ENCODE results near the gene IGSF21. TPM values are rescaled to one million over a fixed set of nuclear protein-coding genes. Genes with fewer than 3 reads are reported as not detected.

IGSF21 gene
- total RNA-seq, 2 experiments from 2014 or later = not detected

DNA sequence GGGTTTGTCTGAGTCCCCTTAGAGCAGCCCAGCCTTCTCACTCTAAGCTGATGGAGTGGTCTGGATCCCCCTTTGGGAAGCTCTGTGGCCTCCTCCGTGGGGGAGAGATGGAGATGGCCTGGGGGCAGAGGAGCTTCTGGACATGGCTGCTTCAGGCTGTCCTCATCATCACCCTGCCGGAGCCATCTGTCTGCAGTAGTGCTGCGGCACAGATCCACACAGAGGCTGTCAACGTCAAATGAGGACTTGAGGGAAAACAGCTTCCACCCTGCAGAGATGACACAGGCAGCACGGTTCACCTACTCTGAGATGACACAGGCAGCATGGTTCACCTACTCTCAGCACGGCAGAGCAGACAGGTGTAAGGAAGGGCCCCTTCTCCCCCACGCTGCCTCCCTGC, 134.3 kb downstream of the IGSF21 start:
- POLR2A ChIA-PET = no interaction called here
- no peak for ATAC-seq
- H3K36me3 Mint-ChIP-seq (ENCODE audit: low read depth) = no peaks in the 10 kb centered on the region
- intact Hi-C loops (cut with micrococcal nuclease) = no loop called here
- CTCF ChIA-PET = no interaction called here
- H3K4me1 Mint-ChIP-seq (ENCODE audit: low read depth) = no peaks in the 10 kb centered on the region
- TF ChIP-seq, protein P1, sequence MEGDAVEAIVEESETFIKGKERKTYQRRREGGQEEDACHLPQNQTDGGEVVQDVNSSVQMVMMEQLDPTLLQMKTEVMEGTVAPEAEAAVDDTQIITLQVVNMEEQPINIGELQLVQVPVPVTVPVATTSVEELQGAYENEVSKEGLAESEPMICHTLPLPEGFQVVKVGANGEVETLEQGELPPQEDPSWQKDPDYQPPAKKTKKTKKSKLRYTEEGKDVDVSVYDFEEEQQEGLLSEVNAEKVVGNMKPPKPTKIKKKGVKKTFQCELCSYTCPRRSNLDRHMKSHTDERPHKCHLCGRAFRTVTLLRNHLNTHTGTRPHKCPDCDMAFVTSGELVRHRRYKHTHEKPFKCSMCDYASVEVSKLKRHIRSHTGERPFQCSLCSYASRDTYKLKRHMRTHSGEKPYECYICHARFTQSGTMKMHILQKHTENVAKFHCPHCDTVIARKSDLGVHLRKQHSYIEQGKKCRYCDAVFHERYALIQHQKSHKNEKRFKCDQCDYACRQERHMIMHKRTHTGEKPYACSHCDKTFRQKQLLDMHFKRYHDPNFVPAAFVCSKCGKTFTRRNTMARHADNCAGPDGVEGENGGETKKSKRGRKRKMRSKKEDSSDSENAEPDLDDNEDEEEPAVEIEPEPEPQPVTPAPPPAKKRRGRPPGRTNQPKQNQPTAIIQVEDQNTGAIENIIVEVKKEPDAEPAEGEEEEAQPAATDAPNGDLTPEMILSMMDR (IDR thresholded peaks at IDR 0.05) = no peak
- no peak overlapping the region for H3K4me3 Mint-ChIP-seq
- peaks cover 7% of the 10 kb centered on the region for H3K27me3 Mint-ChIP-seq
- H3K27ac Mint-ChIP-seq = no peak overlapping the region
- no peak for DNase-seq
- no peaks in the 10 kb centered on the region for H3K9me3 Mint-ChIP-seq

DNA sequence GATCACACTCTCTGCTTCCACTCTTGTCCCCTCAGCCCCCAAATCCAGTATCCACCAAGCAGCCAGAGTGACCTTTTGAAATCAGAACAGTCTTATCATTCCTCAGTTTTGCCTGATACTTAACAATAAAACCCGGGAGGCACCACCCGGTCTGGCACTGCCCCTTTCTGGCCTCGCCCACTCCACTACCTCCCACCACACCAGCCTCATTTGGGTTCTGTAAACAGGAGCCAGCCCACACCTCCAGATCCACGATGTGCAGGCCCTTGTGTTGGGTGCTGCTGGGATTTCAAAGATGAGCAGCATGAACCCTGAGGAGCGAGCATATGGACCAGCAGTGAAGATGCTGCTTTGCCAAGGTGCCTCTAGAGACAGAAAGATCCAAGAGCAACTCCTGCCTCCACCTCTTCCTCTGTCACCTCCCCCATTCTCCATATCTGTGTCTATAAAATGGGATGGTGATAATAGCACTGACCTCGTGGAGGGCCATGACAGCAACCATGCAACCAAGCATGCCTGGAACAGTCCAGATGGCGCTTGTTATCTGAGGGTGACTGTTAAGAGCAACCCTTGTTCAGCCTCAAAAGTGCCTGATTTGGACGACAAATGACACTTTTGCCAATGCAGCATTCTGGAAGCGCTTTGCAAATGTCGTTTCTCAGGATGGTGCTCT, 136.0 kb downstream of the IGSF21 start:
- H3K27me3 Mint-ChIP-seq = peaks cover 5% of the 10 kb centered on the region
- intact Hi-C loops (cut with micrococcal nuclease) = no loop called here
- DNase-seq (no peak), ATAC-seq (no peak)
- ChIA-PET CTCF (no interaction called here), POLR2A (interaction anchor here (0.9 kb wide), 1 partner anchor 10 kb away, joined by 3 read pairs; no protein-coding TSS in a partner anchor)
- H3K27ac Mint-ChIP-seq = no peak overlapping the region
- H3K9me3 Mint-ChIP-seq = no peaks in the 10 kb centered on the region
- H3K4me1 Mint-ChIP-seq (ENCODE audit: low read depth) = no peaks in the 10 kb centered on the region
- TF ChIP-seq, protein P1 (IDR thresholded peaks at IDR 0.05) = no peak
- no peak overlapping the region for H3K4me3 Mint-ChIP-seq
- H3K36me3 Mint-ChIP-seq (ENCODE audit: low read depth) = no peaks in the 10 kb centered on the region

DNA sequence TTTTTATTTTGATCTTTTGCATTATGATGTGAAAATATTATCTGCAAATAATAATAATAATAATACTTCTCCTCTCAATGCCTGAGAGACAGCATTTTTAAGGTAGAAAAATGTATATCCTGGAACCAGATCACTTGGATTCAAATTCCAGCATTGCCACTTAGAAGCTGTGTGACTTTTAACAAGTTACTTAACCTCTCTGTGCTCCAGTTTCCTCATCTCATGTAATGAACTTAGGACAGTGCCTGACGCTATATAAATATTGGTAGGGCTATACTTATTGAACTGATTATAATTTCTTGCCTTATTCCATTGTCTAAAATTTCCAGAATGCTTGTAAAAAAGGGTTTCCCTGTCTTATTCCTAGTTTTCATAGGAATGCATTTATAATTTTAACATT, 137.2 kb downstream of the IGSF21 start:
- Mint-ChIP-seq H3K4me3 (no peak overlapping the region), H3K9me3 (no peaks in the 10 kb centered on the region), H3K4me1 (ENCODE audit: low read depth) (no peaks in the 10 kb centered on the region), H3K36me3 (ENCODE audit: low read depth) (no peaks in the 10 kb centered on the region), H3K27me3 (peaks cover 5% of the 10 kb centered on the region), H3K27ac (no peak overlapping the region)
- intact Hi-C loops (cut with micrococcal nuclease) = no loop called here
- ATAC-seq = no peak
- POLR2A ChIA-PET = no interaction called here
- TF ChIP-seq, protein P1 (IDR thresholded peaks at IDR 0.05) = no peak
- CTCF ChIA-PET = interaction anchor here (1.0 kb wide), 1 partner anchor 12 kb away, joined by 3 read pairs; no protein-coding TSS in a partner anchor
- DNase-seq = no peak

GRCh38 chr1:18245647-18246046, 138.0 kb downstream of the IGSF21 start:
- no peaks in the 10 kb centered on the region for H3K9me3 Mint-ChIP-seq

GRCh38 chr1:18246543-18246942, 138.9 kb downstream of the IGSF21 start:
- no peak for ATAC-seq
- Mint-ChIP-seq H3K27ac (no peak overlapping the region), H3K36me3 (ENCODE audit: low read depth) (no peaks in the 10 kb centered on the region), H3K27me3 (peaks cover 2% of the 10 kb centered on the region), H3K4me1 (ENCODE audit: low read depth) (no peaks in the 10 kb centered on the region), H3K9me3 (peaks cover 8% of the 10 kb centered on the region), H3K4me3 (no peak overlapping the region)
- TF ChIP-seq, protein P1 (IDR thresholded peaks at IDR 0.05) = no peak
- ChIA-PET POLR2A (no interaction called here), CTCF (interaction anchor here (2.4 kb wide), 1 partner anchor 11 kb away, joined by 12 read pairs; no protein-coding TSS in a partner anchor)
- no peak for DNase-seq
- intact Hi-C loops (cut with micrococcal nuclease) = no loop called here

More at GRCh38 chr1:18245647-18246046, 138.0 kb downstream of the IGSF21 start:
- Mint-ChIP-seq H3K4me1 (ENCODE audit: low read depth) (no peaks in the 10 kb centered on the region), H3K27me3 (peaks cover 2% of the 10 kb centered on the region), H3K27ac (no peak overlapping the region), H3K4me3 (no peak overlapping the region), H3K36me3 (ENCODE audit: low read depth) (no peaks in the 10 kb centered on the region)
- intact Hi-C loops (cut with micrococcal nuclease) = no loop called here
- TF ChIP-seq, protein P1 (IDR thresholded peaks at IDR 0.05) = no peak
- CTCF ChIA-PET = interaction anchor here (1.0 kb wide), 1 partner anchor 13 kb away, joined by 3 read pairs; no protein-coding TSS in a partner anchor
- POLR2A ChIA-PET = no interaction called here
- ATAC-seq (no peak), DNase-seq (no peak)

Data from activated CD8-positive, alpha-beta T cell treated with anti-CD3 and anti-CD28 coated beads for 36 hours (primary cell).